HepG2 (cell line): ENCODE measurements around the gene EYA4.

Experiments
- CREB1 ChIP-seq, 2 experiments: fragments of 450-650 bp in 1 of 2; IDR thresholded peaks; 2 replicates each; pipeline ENCODE4 v1.6.1; 2016 to 2017; ENCODE audit warnings: control low read depth in 1 of 2, mild to moderate bottlenecking in 1 of 2, missing compliant biosample characterization in 1 of 2, missing genetic modification characterization in 1 of 2
- PHF8 ChIP-seq: sonication (generic); formaldehyde crosslinking; IDR thresholded peaks from 2 replicates; pipeline ENCODE4 v1.5.0; 2020; ENCODE audit warnings: missing genetic modification reagents
- STAG1 ChIP-seq: sonication (generic); formaldehyde crosslinking; IDR thresholded peaks from 2 replicates; pipeline ENCODE4 v1.4.0; 2020; ENCODE audit warnings: missing genetic modification reagents
- TEAD2 ChIP-seq: sonication (generic); formaldehyde crosslinking; IDR thresholded peaks from 2 replicates; pipeline ENCODE4 v1.9.0; 2021; ENCODE audit warnings: missing genetic modification reagents
- ZNF841 ChIP-seq: sonication (generic); formaldehyde crosslinking; IDR thresholded peaks from 2 replicates; pipeline ENCODE4 v1.8.1; 2023; ENCODE audit warnings: missing genetic modification reagents, borderline replicate concordance
- TF ChIP-seq, protein P1 (sequence below): sonication (generic); formaldehyde crosslinking; IDR thresholded peaks from 2 replicates; pipeline ENCODE4 v1.5.0; 2020; ENCODE audit warnings: mild to moderate bottlenecking, missing genetic modification reagents, moderate library complexity
- TF ChIP-seq, protein P2 (sequence below): sonication (generic); formaldehyde crosslinking; IDR thresholded peaks from 2 replicates; pipeline ENCODE4 v1.4.0; 2020; ENCODE audit warnings: missing genetic modification reagents

GRCh38 chr6:133396984-133397348, 155.8 kb downstream of the EYA4 start:
- TF ChIP-seq PHF8 (CRISPR knock-in tag) (no peak), STAG1 (CRISPR knock-in tag) (no peak), TEAD2 (CRISPR knock-in tag) (no peak), CREB1 (IDR thresholded peaks at IDR 0.05) (no peak), CREB1 (CRISPR knock-in tag; IDR thresholded peaks at IDR 0.05) (no peak), ZNF841 (CRISPR knock-in tag) (no peak)
- TF ChIP-seq, protein P1, sequence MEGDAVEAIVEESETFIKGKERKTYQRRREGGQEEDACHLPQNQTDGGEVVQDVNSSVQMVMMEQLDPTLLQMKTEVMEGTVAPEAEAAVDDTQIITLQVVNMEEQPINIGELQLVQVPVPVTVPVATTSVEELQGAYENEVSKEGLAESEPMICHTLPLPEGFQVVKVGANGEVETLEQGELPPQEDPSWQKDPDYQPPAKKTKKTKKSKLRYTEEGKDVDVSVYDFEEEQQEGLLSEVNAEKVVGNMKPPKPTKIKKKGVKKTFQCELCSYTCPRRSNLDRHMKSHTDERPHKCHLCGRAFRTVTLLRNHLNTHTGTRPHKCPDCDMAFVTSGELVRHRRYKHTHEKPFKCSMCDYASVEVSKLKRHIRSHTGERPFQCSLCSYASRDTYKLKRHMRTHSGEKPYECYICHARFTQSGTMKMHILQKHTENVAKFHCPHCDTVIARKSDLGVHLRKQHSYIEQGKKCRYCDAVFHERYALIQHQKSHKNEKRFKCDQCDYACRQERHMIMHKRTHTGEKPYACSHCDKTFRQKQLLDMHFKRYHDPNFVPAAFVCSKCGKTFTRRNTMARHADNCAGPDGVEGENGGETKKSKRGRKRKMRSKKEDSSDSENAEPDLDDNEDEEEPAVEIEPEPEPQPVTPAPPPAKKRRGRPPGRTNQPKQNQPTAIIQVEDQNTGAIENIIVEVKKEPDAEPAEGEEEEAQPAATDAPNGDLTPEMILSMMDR: no peak
- TF ChIP-seq, protein P2, sequence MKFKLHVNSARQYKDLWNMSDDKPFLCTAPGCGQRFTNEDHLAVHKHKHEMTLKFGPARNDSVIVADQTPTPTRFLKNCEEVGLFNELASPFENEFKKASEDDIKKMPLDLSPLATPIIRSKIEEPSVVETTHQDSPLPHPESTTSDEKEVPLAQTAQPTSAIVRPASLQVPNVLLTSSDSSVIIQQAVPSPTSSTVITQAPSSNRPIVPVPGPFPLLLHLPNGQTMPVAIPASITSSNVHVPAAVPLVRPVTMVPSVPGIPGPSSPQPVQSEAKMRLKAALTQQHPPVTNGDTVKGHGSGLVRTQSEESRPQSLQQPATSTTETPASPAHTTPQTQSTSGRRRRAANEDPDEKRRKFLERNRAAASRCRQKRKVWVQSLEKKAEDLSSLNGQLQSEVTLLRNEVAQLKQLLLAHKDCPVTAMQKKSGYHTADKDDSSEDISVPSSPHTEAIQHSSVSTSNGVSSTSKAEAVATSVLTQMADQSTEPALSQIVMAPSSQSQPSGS: no peak
